ENCODE results near the gene SAMM50.

DNA sequence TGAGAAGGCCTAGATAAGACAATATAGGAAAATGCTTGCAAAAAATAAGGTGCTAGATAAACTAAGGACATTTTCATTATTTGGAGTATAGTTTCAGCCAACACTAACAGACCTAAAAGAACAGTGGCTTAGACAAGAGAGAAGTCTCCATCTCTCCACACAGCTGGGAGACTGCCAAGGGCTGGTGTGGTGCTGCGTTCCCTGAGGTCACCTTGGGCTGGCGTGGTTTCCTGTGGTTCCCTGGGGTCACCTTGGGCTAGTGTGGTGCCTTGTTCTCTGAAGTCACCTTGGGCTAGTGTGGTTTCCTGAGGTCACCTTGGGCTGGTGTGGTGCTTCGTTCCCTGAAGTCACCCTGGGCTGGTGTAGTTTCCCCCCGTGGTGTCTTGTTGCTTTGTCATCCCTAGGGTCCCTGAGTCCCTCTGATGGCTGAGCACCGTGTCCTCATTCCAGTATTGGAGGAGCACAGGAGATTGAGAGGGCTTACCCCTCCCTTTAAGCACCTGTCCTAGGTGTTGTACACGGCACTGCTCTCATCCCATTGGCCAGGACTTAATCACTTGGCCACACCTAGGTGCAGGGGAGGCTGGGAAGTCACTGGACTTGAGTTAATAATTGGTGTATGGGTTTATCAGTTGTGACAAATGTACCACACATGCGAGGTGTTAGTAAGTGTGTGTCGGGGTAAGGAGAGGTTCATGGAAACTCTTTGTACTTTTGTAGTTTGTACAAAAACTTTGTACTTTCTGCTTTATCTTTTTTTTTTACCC is 14.9 kb downstream of the SAMM50 start:
- TF ChIP-seq, protein P1, sequence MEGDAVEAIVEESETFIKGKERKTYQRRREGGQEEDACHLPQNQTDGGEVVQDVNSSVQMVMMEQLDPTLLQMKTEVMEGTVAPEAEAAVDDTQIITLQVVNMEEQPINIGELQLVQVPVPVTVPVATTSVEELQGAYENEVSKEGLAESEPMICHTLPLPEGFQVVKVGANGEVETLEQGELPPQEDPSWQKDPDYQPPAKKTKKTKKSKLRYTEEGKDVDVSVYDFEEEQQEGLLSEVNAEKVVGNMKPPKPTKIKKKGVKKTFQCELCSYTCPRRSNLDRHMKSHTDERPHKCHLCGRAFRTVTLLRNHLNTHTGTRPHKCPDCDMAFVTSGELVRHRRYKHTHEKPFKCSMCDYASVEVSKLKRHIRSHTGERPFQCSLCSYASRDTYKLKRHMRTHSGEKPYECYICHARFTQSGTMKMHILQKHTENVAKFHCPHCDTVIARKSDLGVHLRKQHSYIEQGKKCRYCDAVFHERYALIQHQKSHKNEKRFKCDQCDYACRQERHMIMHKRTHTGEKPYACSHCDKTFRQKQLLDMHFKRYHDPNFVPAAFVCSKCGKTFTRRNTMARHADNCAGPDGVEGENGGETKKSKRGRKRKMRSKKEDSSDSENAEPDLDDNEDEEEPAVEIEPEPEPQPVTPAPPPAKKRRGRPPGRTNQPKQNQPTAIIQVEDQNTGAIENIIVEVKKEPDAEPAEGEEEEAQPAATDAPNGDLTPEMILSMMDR (IDR thresholded peaks at IDR 0.05): no peak
- TF ChIP-seq POLR2A (IDR thresholded peaks at IDR 0.05): no peak
